ENCODE data around the gene TMOD1. TPM values are rescaled to one million over a fixed set of nuclear protein-coding genes. Genes with fewer than 3 reads are reported as not detected.

Gene TMOD1
- total RNA-seq, 2 experiments from 2014 or later: not detected

DNA sequence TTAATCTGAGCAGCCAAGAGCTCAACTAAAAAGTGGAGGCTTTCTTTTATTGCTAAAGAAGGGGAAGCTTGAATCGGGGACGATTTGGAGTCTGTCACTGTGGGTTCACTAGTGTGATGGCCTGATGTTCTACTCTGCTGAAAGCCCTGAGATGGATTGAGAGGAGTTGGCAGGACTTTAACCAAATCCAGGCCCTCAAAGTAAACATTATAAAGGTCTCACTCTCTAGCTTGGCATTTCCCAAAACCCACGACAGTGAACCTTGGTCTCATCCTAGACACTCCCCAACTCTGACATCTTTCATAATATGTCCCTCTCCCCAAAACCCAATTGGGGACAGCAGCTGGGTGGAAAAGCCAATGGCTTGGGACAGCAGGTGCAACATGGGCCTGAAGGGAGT, 32.7 kb downstream of the TMOD1 start:
- H3K9me3 ChIP-seq (ENCODE audit: low read length): no peaks in the 10 kb centered on the region

GRCh38 chr9:97534961-97535594, 33.6 kb downstream of the TMOD1 start:
- no peaks in the 10 kb centered on the region for H3K4me1 ChIP-seq (ENCODE audit: insufficient read depth, low read length, poor library complexity, severe bottlenecking)
- H3K36me3 ChIP-seq (ENCODE audit: insufficient read depth, low read length): no peaks in the 10 kb centered on the region
- intact Hi-C loops (cut with micrococcal nuclease; ENCODE audit: unreplicated experiment): no loop called here
- ChIA-PET CTCF (ENCODE audit: unreplicated experiment) (no interaction called here), POLR2A (no interaction called here)
- H4K20me1 ChIP-seq (ENCODE audit: insufficient read depth, low read length): no peaks in the 10 kb centered on the region
- no peaks in the 10 kb centered on the region for H3K79me2 ChIP-seq (ENCODE audit: insufficient read depth, low read depth, low read length)
- no peak overlapping the region for H3K4me2 ChIP-seq (ENCODE audit: low read length)
- H2AFZ ChIP-seq (ENCODE audit: low read length): no peak overlapping the region
- no peak for DNase-seq (ENCODE audit: low spot score)
- H3K4me3 ChIP-seq (ENCODE audit: low read depth, low read length, poor library complexity, severe bottlenecking): no peak overlapping the region
- no peak overlapping the region for H3K27ac ChIP-seq (ENCODE audit: low read depth, low read length, poor library complexity, severe bottlenecking)
- no peaks in the 10 kb centered on the region for H3K9me2 ChIP-seq (ENCODE audit: insufficient read depth, low read length)
- TF ChIP-seq EZH2phosphoT487 (IDR thresholded peaks at IDR 0.05; ENCODE audit: borderline replicate concordance, low read depth, low read length): no peak
- TF ChIP-seq, protein P1, sequence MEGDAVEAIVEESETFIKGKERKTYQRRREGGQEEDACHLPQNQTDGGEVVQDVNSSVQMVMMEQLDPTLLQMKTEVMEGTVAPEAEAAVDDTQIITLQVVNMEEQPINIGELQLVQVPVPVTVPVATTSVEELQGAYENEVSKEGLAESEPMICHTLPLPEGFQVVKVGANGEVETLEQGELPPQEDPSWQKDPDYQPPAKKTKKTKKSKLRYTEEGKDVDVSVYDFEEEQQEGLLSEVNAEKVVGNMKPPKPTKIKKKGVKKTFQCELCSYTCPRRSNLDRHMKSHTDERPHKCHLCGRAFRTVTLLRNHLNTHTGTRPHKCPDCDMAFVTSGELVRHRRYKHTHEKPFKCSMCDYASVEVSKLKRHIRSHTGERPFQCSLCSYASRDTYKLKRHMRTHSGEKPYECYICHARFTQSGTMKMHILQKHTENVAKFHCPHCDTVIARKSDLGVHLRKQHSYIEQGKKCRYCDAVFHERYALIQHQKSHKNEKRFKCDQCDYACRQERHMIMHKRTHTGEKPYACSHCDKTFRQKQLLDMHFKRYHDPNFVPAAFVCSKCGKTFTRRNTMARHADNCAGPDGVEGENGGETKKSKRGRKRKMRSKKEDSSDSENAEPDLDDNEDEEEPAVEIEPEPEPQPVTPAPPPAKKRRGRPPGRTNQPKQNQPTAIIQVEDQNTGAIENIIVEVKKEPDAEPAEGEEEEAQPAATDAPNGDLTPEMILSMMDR (conservative IDR thresholded peaks at IDR 0.05; ENCODE audit: low read length): no peak
- no peaks in the 10 kb centered on the region for H3K9me3 ChIP-seq (ENCODE audit: low read length)
- BruUV-seq (replicated peaks): no TSS peak

More for the DNA sequence above, 32.7 kb downstream of the TMOD1 start:
- Histone ChIP-seq H3K79me2 (ENCODE audit: insufficient read depth, low read depth, low read length) (no peaks in the 10 kb centered on the region), H4K20me1 (ENCODE audit: insufficient read depth, low read length) (no peaks in the 10 kb centered on the region), H3K9me2 (ENCODE audit: insufficient read depth, low read length) (no peaks in the 10 kb centered on the region), H3K4me1 (ENCODE audit: insufficient read depth, low read length, poor library complexity, severe bottlenecking) (no peaks in the 10 kb centered on the region), H3K27ac (ENCODE audit: low read depth, low read length, poor library complexity, severe bottlenecking) (no peak overlapping the region), H3K4me2 (ENCODE audit: low read length) (no peak overlapping the region), H3K36me3 (ENCODE audit: insufficient read depth, low read length) (no peaks in the 10 kb centered on the region), H3K4me3 (ENCODE audit: low read depth, low read length, poor library complexity, severe bottlenecking) (no peak overlapping the region), H2AFZ (ENCODE audit: low read length) (no peak overlapping the region)
- POLR2A ChIA-PET: no interaction called here
- intact Hi-C loops (cut with micrococcal nuclease; ENCODE audit: unreplicated experiment): no loop called here
- CTCF ChIA-PET (ENCODE audit: unreplicated experiment): no interaction called here
- no TSS peak for BruUV-seq (replicated peaks)
- no peak for DNase-seq (ENCODE audit: low spot score)
- TF ChIP-seq EZH2phosphoT487 (IDR thresholded peaks at IDR 0.05; ENCODE audit: borderline replicate concordance, low read depth, low read length): no peak
- TF ChIP-seq, protein P1 (conservative IDR thresholded peaks at IDR 0.05; ENCODE audit: low read length): no peak

GRCh38 chr9:97535771-97536170, 34.3 kb downstream of the TMOD1 start:
- Histone ChIP-seq H3K9me2 (ENCODE audit: insufficient read depth, low read length) (no peaks in the 10 kb centered on the region), H3K4me1 (ENCODE audit: insufficient read depth, low read length, poor library complexity, severe bottlenecking) (no peaks in the 10 kb centered on the region), H3K4me3 (ENCODE audit: low read depth, low read length, poor library complexity, severe bottlenecking) (no peak overlapping the region), H3K9me3 (ENCODE audit: low read length) (no peaks in the 10 kb centered on the region), H2AFZ (ENCODE audit: low read length) (no peak overlapping the region), H3K36me3 (ENCODE audit: insufficient read depth, low read length) (no peaks in the 10 kb centered on the region), H3K79me2 (ENCODE audit: insufficient read depth, low read depth, low read length) (no peaks in the 10 kb centered on the region), H3K27ac (ENCODE audit: low read depth, low read length, poor library complexity, severe bottlenecking) (no peak overlapping the region), H3K4me2 (ENCODE audit: low read length) (no peak overlapping the region), H4K20me1 (ENCODE audit: insufficient read depth, low read length) (no peaks in the 10 kb centered on the region)
- intact Hi-C loops (cut with micrococcal nuclease; ENCODE audit: unreplicated experiment): no loop called here
- BruUV-seq (replicated peaks): no TSS peak
- ChIA-PET POLR2A (interaction anchor here (0.6 kb wide), 1 partner anchor 236 kb away, joined by 4 read pairs; no protein-coding TSS in a partner anchor), CTCF (ENCODE audit: unreplicated experiment) (no interaction called here)
- TF ChIP-seq, protein P1 (conservative IDR thresholded peaks at IDR 0.05; ENCODE audit: low read length): no peak
- TF ChIP-seq EZH2phosphoT487 (IDR thresholded peaks at IDR 0.05; ENCODE audit: borderline replicate concordance, low read depth, low read length): no peak
- no peak for DNase-seq (ENCODE audit: low spot score)

Data from OCI-LY7 (cell line).